Gastroesophageal sphincter (tissue), 4 donors: ENCODE data around the gene TMED10. TPM values are rescaled to one million over a fixed set of nuclear protein-coding genes. Genes with fewer than 3 reads are reported as not detected.

ENCODE experiments used
- ATAC-seq: fragments of 150-250 bp; one replicate; pipeline ENCODE4 v1.9.1; 2016; ENCODE audit warnings: mild to moderate bottlenecking, moderate library complexity
- H3K27ac ChIP-seq, 4 donors: fragments of 200-600 bp; sonication (generic) in 3 of 4; 1 replicate in 3 of 4; 2 replicates in 1 of 4; pipeline ENCODE4 v1.5.1; 2016 to 2019
- H3K27me3 ChIP-seq: fragments of 200-600 bp; sonication (generic); one replicate; pipeline ENCODE4 v1.5.1; 2019
- H3K36me3 ChIP-seq, 2 donors: fragments of 200-600 bp; sonication (generic); one replicate each; pipeline ENCODE4 v1.5.1; 2019; ENCODE audit warnings: control low read depth in 1 of 2
- H3K4me1 ChIP-seq, 3 donors: fragments of 200-600 bp; sonication (generic); 1 replicate in 2 of 3; 2 replicates in 1 of 3; pipeline ENCODE4 v1.5.1; 2016 to 2019; ENCODE audit warnings: control low read depth in 2 of 3
- H3K4me3 ChIP-seq, 2 donors: fragments of 200-600 bp; sonication (generic); one replicate each; pipeline ENCODE4 v1.5.1; 2019; ENCODE audit warnings: mild to moderate bottlenecking in 1 of 2, moderate library complexity in 1 of 2
- H3K9me3 ChIP-seq, 3 donors: fragments of 200-600 bp; sonication (generic); one replicate each; pipeline ENCODE4 v1.5.1; 2017 to 2019; ENCODE audit warnings: control low read depth in 2 of 3
- EP300 ChIP-seq: sonication (generic); formaldehyde crosslinking; IDR thresholded peaks from one replicate; pipeline ENCODE4 v1.6.1; 2017; ENCODE audit warnings: antibody characterized with exemption, mild to moderate bottlenecking
- POLR2A ChIP-seq, 2 donors: fragments of 450-650 bp; IDR thresholded peaks; one replicate each; pipeline ENCODE4 v1.6.1; 2017; ENCODE audit warnings: antibody characterized with exemption in 2 of 2, mild to moderate bottlenecking in 2 of 2, moderate library complexity in 1 of 2
- POLR2AphosphoS5 ChIP-seq: sonication (generic); formaldehyde crosslinking; IDR thresholded peaks from one replicate; pipeline ENCODE4 v1.6.1; 2017; ENCODE audit warnings: antibody characterized with exemption
- WGBS, 2 donors: methylation state at CpG; one replicate each; pipeline ENCODE4 v1.1.5; 2018; ENCODE audit warnings: low coverage in 1 of 2; 5-methylcytosine and 5-hydroxymethylcytosine counted together
- total RNA-seq, 4 donors: library from RNA; depleted of rRNA; stranded (reverse); fragments of >200 nt; gene quantifications; one replicate each; pipeline ENCODE4 v1.1.0, GENCODE V29; 2016
- TF ChIP-seq, protein P1 (sequence below), 4 experiments: fragments of 200-600 bp in 2 of 4; fragments of 450-650 bp in 2 of 4; sonication (generic) in 1 of 4; IDR thresholded peaks; one replicate each; pipeline ENCODE4 v1.5.1; 2017 to 2019; ENCODE audit warnings: antibody characterized with exemption in 4 of 4, mild to moderate bottlenecking in 2 of 4, moderate library complexity in 2 of 4

The TMED10 gene
- total RNA-seq, 4 donors from 2014 or later = 140 to 241 (median 162) TPM

DNA sequence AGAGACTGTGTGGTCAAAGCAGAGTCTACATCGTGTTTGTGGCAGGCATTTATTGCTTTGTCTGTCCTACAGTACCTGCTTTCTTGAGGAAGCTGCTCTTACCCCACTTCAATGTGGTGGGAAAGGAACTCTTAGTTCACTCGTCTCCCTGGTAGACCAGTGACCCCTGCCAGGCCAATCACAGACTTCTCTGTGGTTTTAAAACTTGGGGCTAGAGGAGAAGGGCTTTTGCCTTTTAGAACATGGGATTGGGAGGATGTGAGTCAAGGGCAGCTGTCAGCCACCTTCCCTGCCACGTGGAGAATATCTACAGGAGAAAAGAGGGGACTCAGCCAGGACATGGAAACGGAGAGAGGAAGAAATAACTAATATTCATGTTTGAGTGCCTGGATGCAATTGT lies 36.8 kb upstream of the TMED10 start:
- no peak for TF ChIP-seq POLR2AphosphoS5
- no peak for TF ChIP-seq POLR2A (IDR thresholded peaks at IDR 0.05)
- TF ChIP-seq, protein P1, sequence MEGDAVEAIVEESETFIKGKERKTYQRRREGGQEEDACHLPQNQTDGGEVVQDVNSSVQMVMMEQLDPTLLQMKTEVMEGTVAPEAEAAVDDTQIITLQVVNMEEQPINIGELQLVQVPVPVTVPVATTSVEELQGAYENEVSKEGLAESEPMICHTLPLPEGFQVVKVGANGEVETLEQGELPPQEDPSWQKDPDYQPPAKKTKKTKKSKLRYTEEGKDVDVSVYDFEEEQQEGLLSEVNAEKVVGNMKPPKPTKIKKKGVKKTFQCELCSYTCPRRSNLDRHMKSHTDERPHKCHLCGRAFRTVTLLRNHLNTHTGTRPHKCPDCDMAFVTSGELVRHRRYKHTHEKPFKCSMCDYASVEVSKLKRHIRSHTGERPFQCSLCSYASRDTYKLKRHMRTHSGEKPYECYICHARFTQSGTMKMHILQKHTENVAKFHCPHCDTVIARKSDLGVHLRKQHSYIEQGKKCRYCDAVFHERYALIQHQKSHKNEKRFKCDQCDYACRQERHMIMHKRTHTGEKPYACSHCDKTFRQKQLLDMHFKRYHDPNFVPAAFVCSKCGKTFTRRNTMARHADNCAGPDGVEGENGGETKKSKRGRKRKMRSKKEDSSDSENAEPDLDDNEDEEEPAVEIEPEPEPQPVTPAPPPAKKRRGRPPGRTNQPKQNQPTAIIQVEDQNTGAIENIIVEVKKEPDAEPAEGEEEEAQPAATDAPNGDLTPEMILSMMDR (IDR thresholded peaks at IDR 0.05) = no peak
- TF ChIP-seq EP300 = no peak
- H3K4me3 ChIP-seq = no peak overlapping the region
- no peak for ATAC-seq
- no peaks in the 10 kb centered on the region for H3K9me3 ChIP-seq
- 29 to 70% methylated on average over 2 to 3 of the region's 4 CpGs for WGBS, 2 donors
- H3K27ac ChIP-seq = no peak overlapping the region
- H3K36me3 ChIP-seq = no peaks in the 10 kb centered on the region
- H3K4me1 ChIP-seq = no peaks in the 10 kb centered on the region
- H3K27me3 ChIP-seq = no peaks in the 10 kb centered on the region

- no peak for ATAC-seq
- Histone ChIP-seq H3K27ac (no peak overlapping the region), H3K4me1 (no peaks in the 10 kb centered on the region), H3K27me3 (no peaks in the 10 kb centered on the region), H3K4me3 (no peak overlapping the region), H3K36me3 (no peaks in the 10 kb centered on the region), H3K9me3 (no peaks in the 10 kb centered on the region)
- WGBS, 2 donors = 90 to 91% methylated on average over 4 to 6 of the region's 6 CpGs
- TF ChIP-seq, protein P1 (IDR thresholded peaks at IDR 0.05) = no peak
- no peak for TF ChIP-seq POLR2A (IDR thresholded peaks at IDR 0.05)
Observed at GRCh38 chr14:75208843-75209242, 32.4 kb upstream of the TMED10 start.

DNA sequence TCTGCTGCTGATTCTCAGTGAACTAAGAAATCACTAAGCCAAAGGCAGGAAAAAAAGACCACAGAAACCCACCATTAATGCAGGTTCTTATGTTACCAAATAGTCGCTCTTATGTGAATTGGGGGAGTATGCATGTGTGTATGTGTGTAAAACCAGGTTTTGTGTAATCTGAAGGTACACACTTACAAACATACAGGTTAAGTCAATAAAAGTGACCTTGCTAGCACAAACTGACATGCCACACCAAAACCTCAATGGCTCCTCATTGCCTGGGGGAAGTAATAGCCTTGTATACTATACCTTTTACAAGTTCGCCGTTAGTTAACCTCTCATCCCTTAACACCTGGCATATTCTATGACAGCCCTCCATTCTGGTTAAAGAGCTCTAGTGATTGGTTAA lies 29.8 kb upstream of the TMED10 start:
- Histone ChIP-seq H3K36me3 (no peaks in the 10 kb centered on the region), H3K4me1 (no peaks in the 10 kb centered on the region), H3K9me3 (no peaks in the 10 kb centered on the region), H3K27me3 (no peaks in the 10 kb centered on the region), H3K4me3 (no peak overlapping the region), H3K27ac (no peak overlapping the region)
- no peak for ATAC-seq
- TF ChIP-seq POLR2A (IDR thresholded peaks at IDR 0.05) (no peak), POLR2AphosphoS5 (no peak)
- TF ChIP-seq, protein P1 (IDR thresholded peaks at IDR 0.05) = no peak
- 90 to 100% methylated on average over 1 to 3 of the region's 3 CpGs for WGBS, 2 donors

DNA sequence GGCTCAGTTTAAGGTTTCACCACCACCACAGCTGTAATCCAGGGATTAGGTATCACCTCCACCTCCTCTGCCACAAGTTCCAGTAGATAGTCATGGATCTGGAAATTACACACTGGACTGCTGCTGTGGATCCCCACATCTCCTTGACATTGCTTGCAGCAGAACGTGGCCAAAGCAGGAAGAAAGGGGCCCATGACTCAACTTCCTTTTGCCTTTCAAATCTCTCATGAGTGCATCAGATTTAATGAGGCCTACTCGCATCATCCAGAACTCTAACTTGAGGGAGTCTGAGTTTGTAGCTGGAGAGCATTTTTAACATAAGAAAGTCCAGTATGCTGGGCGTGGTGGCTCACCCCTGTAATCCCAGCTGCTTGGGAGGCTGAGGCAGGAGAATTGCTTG lies 29.2 kb upstream of the TMED10 start:
- Histone ChIP-seq H3K36me3 (no peaks in the 10 kb centered on the region), H3K9me3 (no peaks in the 10 kb centered on the region), H3K4me3 (no peak overlapping the region), H3K27me3 (no peaks in the 10 kb centered on the region), H3K4me1 (no peaks in the 10 kb centered on the region), H3K27ac (no peak overlapping the region)
- no peak for ATAC-seq
- 67 to 75% methylated on average over 1 to 3 of the region's 3 CpGs for whole genome bisulfite sequencing, 2 donors
- TF ChIP-seq POLR2AphosphoS5 (no peak), POLR2A (IDR thresholded peaks at IDR 0.05) (no peak), EP300 (no peak)
- TF ChIP-seq, protein P1 (IDR thresholded peaks at IDR 0.05) = no peak

- no peaks in the 10 kb centered on the region for H3K27me3 ChIP-seq
- WGBS, 2 donors = 63 to 85% methylated on average over 3 of the region's 3 CpGs
- H3K36me3 ChIP-seq = no peaks in the 10 kb centered on the region
- no peak for TF ChIP-seq POLR2A (IDR thresholded peaks at IDR 0.05)
- TF ChIP-seq POLR2AphosphoS5 = no peak
- no peak for TF ChIP-seq EP300
- TF ChIP-seq, protein P1 (IDR thresholded peaks at IDR 0.05) = no peak
- peak; percentile 22 for ATAC-seq
- H3K27ac ChIP-seq = no peak overlapping the region
- H3K9me3 ChIP-seq = no peaks in the 10 kb centered on the region
- no peak overlapping the region for H3K4me3 ChIP-seq
- peaks cover 0 to 3% (median 0%) of the 10 kb centered on the region in 3 donors for H3K4me1 ChIP-seq
Observed at GRCh38 chr14:75204116-75204515, 27.7 kb upstream of the TMED10 start.
